Adrenal gland (tissue), 12 donors: ENCODE measurements around the gene LIPI. TPM values are rescaled to one million over a fixed set of nuclear protein-coding genes. Genes with fewer than 3 reads are reported as not detected.
"Not testable (repeated sequence)": the region's sequence is repeated elsewhere in the genome, so short reads cannot be mapped to it uniquely, and the experiment has no call there.

ENCODE experiments used
- DNase-seq, 7 donors: peaks; one replicate each; pipeline ENCODE4 v3.0.0-alpha.2; 2019 to 2020
- H3K27ac ChIP-seq, 5 donors: fragments of 200-600 bp; sonication (generic) in 4 of 5; 1 replicate in 3 of 5; 2 replicates in 2 of 5; pipeline versions ENCODE4 v1.5.1 to v1.8.0; 2016 to 2020; ENCODE audit warnings: mild to moderate bottlenecking in 1 of 5
- H3K27me3 ChIP-seq: fragments of 200-600 bp; 2 replicates; pipeline ENCODE4 v1.8.0; 2021
- H3K36me3 ChIP-seq, 2 donors: fragments of 200-600 bp; replicated peaks in 1 of 2; 1 replicate in 1 of 2; 2 replicates in 1 of 2; pipeline versions ENCODE4 v1.5.1 to v1.8.0; 2018 to 2022
- H3K4me1 ChIP-seq, 2 donors: fragments of 200-600 bp; replicated peaks in 1 of 2; 1 replicate in 1 of 2; 2 replicates in 1 of 2; pipeline versions ENCODE4 v1.5.1 to v1.8.0; 2018 to 2021
- H3K4me3 ChIP-seq, 4 donors: fragments of 200-600 bp; sonication (generic) in 3 of 4; one replicate each; pipeline ENCODE4 v1.5.1; 2016 to 2018
- H3K9me3 ChIP-seq, 3 donors: fragments of 200-600 bp; sonication (generic) in 1 of 3; replicated peaks in 1 of 3; 1 replicate in 2 of 3; 2 replicates in 1 of 3; pipeline versions ENCODE4 v1.5.1 to v1.8.0; 2016 to 2021
- CTCF ChIP-seq, 6 experiments: fragments of 450-650 bp in 4 of 6; fragments of 200-600 bp in 2 of 6; sonication (generic) in 1 of 6; IDR thresholded peaks; 1 replicate in 5 of 6; 2 replicates in 1 of 6; pipeline versions ENCODE4 v1.5.1 to v1.8.0; 2016 to 2021; ENCODE audit warnings: antibody characterized with exemption in 6 of 6, mild to moderate bottlenecking in 2 of 6, moderate library complexity in 1 of 6
- POLR2A ChIP-seq, 2 donors: fragments of 450-650 bp; IDR thresholded peaks; one replicate each; pipeline ENCODE4 v1.6.1; 2017; ENCODE audit warnings: antibody characterized with exemption in 2 of 2, mild to moderate bottlenecking in 2 of 2, moderate library complexity in 1 of 2
- WGBS, 4 donors: extraction: QIAGEN DNeasy Blood & Tissue Kit in 2 of 4; methylation state at CpG; one replicate each; pipeline versions ENCODE4 v1.1.5 to v1.1.7; 2013 to 2017; 5-methylcytosine and 5-hydroxymethylcytosine counted together
- intact Hi-C, 2 donors: fragments of 100-400 bp; cut with DNase I; formaldehyde crosslinking; loops; one replicate each; pipeline versions ENCODE4 v1.14.1 to v1.15.0; 2022 to 2023
- polyA plus RNA-seq, 3 donors: library from polyadenylated mRNA; stranded (reverse); fragments of 200-250 nt in 2 of 3; fragments of 350-450 nt in 1 of 3; fragmentation: Illumina TruSeq in 1 of 3; extraction: RNeasy Lipid Tissue Mini Kit (QIAGEN cat#74804) in 1 of 3; gene quantifications; one replicate each; pipeline ENCODE4 v1.2.3, GENCODE V29; 2013 to 2014
- total RNA-seq, 9 donors: library from RNA; depleted of rRNA in 4 of 9; stranded (reverse); fragments of >200 nt in 4 of 9; fragments of 120-200 nt in 1 of 9; fragmentation: NEBNext Ultra II Directional in 1 of 9; extraction: Animal tissue kit (Norgen Biotek cat#: 25700) in 1 of 9; gene quantifications; one replicate each; pipeline versions ENCODE4 v1.1.0 to v1.2.4, GENCODE V29; 2013 to 2023
- donor health status: healthy with polysubstance abuse.
- donor health status: Bipolar disorder and iron deficiency.
- donor health status: DM: yes; HTN: yes; CAD: no.
- donor health status: DM: no; HTN: no; CAD: no.
- donor health status: DM: no; HTN: no; CAD: no.
- donor health status: DM: yes; HTN: yes; CAD: no.

The LIPI gene
- total and polyA plus RNA-seq, 12 donors: not detected

GRCh38 chr21:14206222-14206621 lies 4.5 kb downstream of the LIPI start:
- Histone ChIP-seq H3K27me3 (no peaks in the 10 kb centered on the region), H3K9me3 (no peaks in the 10 kb centered on the region), H3K27ac (no peak overlapping the region), H3K4me1 (no peaks in the 10 kb centered on the region), H3K36me3 (no peaks in the 10 kb centered on the region), H3K4me3 (no peak overlapping the region)
- intact Hi-C loops: no loop called here
- no peak for DNase-seq
- TF ChIP-seq POLR2A (IDR thresholded peaks at IDR 0.05) (no peak), CTCF (IDR thresholded peaks at IDR 0.05) (no peak)

- H3K27ac ChIP-seq, H3K4me3 ChIP-seq, H3K4me1 ChIP-seq, H3K27me3 ChIP-seq, H3K9me3 ChIP-seq, H3K36me3 ChIP-seq, intact Hi-C loops, DNase-seq: not testable (repeated sequence)
- 79 to 88% (median 82%) methylated on average over 9 to 16 of the region's 16 CpGs for WGBS, 4 donors
Observed at GRCh38 chr21:14166463-14167223, 44.1 kb downstream of the LIPI start.

- Histone ChIP-seq H3K9me3 (no peaks in the 10 kb centered on the region), H3K4me3 (no peak overlapping the region), H3K4me1 (no peaks in the 10 kb centered on the region), H3K27me3 (no peaks in the 10 kb centered on the region), H3K27ac (no peak overlapping the region), H3K36me3 (no peaks in the 10 kb centered on the region)
- TF ChIP-seq POLR2A (IDR thresholded peaks at IDR 0.05): no peak
- no peak for TF ChIP-seq CTCF (IDR thresholded peaks at IDR 0.05)
- intact Hi-C loops: no loop called here
- DNase-seq: no peak
Observed at GRCh38 chr21:14143999-14144398, 66.8 kb downstream of the LIPI start.

GRCh38 chr21:14124266-14124665 lies 86.5 kb downstream of the LIPI start:
- WGBS, 4 donors: 84 to 97% (median 91%) methylated on average over 7 of the region's 7 CpGs
- intact Hi-C loops: no loop called here
- Histone ChIP-seq H3K4me1 (no peaks in the 10 kb centered on the region), H3K27ac (no peak overlapping the region), H3K27me3 (no peaks in the 10 kb centered on the region), H3K9me3 (no peaks in the 10 kb centered on the region), H3K36me3 (no peaks in the 10 kb centered on the region), H3K4me3 (no peak overlapping the region)
- DNase-seq: no peak
- no peak for TF ChIP-seq CTCF (IDR thresholded peaks at IDR 0.05)
- TF ChIP-seq POLR2A (IDR thresholded peaks at IDR 0.05): no peak

- H3K27ac ChIP-seq: no peak overlapping the region
- intact Hi-C loops: no loop called here
- no peaks in the 10 kb centered on the region for H3K4me1 ChIP-seq
- no peak overlapping the region for H3K4me3 ChIP-seq
- no peak for DNase-seq
- H3K9me3 ChIP-seq: no peaks in the 10 kb centered on the region
- WGBS, 4 donors: 76 to 89% (median 82%) methylated on average over 5 of the region's 5 CpGs
- H3K27me3 ChIP-seq: no peaks in the 10 kb centered on the region
- no peaks in the 10 kb centered on the region for H3K36me3 ChIP-seq
- TF ChIP-seq POLR2A (IDR thresholded peaks at IDR 0.05): no peak
- TF ChIP-seq CTCF (IDR thresholded peaks at IDR 0.05): no peak
Observed at GRCh38 chr21:14121719-14122118, 89.0 kb downstream of the LIPI start.
